Hepatic stellate cell (primary cell): ENCODE results near the gene ARHGAP6.

ENCODE experiments used
- DNase-seq: peaks from one replicate; pipeline ENCODE4 v3.0.0; 2011; ENCODE audit warnings: low spot score

The ARHGAP6 gene, protein sequence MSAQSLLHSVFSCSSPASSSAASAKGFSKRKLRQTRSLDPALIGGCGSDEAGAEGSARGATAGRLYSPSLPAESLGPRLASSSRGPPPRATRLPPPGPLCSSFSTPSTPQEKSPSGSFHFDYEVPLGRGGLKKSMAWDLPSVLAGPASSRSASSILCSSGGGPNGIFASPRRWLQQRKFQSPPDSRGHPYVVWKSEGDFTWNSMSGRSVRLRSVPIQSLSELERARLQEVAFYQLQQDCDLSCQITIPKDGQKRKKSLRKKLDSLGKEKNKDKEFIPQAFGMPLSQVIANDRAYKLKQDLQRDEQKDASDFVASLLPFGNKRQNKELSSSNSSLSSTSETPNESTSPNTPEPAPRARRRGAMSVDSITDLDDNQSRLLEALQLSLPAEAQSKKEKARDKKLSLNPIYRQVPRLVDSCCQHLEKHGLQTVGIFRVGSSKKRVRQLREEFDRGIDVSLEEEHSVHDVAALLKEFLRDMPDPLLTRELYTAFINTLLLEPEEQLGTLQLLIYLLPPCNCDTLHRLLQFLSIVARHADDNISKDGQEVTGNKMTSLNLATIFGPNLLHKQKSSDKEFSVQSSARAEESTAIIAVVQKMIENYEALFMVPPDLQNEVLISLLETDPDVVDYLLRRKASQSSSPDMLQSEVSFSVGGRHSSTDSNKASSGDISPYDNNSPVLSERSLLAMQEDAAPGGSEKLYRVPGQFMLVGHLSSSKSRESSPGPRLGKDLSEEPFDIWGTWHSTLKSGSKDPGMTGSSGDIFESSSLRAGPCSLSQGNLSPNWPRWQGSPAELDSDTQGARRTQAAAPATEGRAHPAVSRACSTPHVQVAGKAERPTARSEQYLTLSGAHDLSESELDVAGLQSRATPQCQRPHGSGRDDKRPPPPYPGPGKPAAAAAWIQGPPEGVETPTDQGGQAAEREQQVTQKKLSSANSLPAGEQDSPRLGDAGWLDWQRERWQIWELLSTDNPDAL (N-terminal part only)

DNA sequence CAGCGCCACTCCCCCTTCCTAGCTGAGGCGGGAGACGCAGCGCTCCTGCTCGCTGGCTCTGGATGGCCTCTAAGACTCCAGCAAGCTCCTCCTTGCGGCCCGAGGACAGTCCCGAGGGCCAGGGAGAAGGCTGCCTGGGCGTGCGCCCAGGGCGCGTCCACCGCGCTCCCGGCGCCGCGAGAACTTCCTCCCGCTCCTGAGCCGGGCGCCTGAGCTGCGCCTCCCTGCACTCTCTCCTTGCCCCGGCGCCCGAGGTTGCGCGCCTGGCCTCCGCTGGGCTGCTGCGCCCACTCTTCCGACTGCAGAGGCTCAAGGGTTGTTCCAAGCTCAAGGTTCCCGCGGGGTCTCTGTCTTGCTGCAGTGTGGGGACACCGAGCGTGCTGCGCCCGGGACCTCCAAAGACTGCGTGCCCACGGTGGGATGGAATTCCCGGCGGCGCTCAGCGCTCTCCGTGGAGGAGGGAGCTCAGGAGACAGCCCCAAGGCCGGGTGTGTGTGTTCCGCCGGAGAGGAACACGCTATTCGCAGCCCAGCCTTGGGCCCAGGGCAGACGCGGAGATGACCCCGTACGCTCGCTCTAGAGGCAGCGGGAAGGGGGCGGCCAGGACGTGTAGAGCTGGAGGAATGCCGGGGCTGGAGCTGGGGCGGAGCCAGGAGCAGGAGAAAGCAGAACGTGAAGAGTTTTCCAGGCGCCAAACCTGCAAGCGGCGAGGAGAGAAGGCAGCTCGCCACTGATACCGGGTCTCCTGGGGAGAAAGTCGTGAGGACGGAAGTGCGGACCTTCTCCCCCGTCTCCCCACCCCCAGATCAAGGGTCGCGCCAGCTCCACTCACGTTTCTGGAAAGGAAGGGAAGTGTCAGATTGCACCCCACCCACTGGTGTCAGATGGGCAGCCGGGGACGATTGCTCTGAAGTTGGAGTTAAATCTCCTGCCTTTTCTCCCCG is at the start of gene ARHGAP6:
TSS of gene ARHGAP6 (minus strand) at position 753 of the 944 bp plus-strand sequence. CDS start 1,092 bp downstream, outside the sequence.
- peak; percentile 35 for DNase-seq

DNA sequence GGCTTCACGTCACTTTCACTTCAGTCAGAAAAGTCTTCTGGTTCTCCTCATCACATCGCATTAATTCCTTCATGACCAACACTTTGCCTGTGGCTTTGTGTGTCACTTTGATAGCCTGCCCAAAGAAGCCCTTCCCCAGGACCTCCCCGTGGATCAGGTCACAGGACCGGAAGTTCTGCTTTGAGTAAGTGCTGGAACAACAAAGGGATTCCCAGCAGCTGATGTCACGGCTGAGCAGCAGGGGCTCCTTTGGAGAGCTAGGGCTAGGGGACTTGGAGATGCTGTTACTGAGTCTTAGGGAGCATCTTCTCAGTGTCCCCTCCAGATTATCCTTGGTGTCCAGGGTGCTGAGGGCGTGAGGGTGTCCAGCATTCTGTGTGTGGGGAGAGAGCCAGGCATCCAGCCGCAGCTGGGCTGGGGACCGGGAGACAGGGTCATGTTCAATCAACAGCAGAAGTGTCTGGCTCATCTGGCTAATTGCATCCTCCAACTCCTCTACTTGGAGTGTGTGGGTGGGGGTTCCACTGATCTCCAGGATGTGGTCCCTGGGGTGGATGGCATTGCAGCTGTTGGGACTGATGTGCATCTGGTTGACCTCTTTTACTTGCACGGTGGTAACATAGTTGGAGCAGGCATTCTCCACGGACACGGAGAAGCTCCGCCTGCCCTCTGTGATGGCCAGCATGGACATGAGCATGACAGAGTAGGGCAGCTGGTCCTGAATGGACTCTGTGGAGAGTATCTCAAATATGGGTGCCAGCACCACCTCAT is 39.2 kb upstream of the ARHGAP6 start:
- DNase-seq: peak; percentile 6

DNA sequence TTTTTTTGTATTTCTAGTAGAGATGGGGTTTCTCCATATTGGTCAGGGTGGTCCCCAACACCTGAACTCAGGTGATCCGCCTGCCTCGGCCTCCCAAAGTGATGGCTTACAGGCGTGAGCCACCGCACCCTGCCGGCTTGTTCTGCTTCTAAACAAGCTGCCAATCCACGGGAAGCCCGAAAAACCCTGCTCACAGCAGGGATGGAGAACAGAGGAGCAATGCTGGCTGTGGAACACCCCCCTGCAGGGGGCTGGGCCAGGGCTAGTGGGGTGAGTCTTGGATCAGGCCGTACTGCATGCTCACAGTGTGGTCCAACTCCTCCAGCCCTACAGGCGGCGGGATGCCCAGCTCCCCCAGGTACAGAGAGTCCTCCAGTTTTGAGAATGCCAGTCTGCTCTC is 38.1 kb upstream of the ARHGAP6 start:
- no peak for DNase-seq

DNA sequence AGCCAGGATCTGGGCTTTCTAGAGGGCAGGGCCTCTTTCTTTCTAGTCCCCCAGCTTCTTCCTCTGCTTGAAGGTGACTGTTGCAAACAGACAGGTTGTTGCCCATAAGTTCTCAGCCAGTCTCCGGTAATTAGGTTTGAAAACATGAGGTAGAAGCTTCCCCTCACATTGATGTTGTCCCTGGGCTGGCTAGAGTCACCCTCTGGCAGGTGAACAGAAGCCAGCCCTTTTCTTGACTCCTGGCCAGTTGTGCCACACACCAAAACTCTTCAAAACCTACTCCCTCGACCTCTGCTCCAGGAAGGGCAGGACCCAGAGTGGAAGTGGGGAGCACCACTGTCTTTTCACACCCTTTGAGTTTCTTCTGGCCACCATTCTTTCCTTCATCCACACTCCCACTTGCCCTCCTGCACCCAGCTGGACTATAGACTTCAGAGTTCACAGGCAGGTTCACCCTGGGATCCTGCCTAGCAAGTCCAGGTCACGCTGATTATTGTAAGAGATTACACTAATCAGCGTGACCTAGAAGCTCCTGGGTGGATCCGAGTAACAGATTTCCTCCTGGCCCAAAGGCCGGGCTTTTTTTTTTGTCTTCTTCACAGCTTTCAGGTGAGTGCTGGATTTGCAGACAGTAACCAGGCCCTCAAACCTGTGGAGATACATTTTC is 37.4 kb upstream of the ARHGAP6 start:
- no peak for DNase-seq

DNA sequence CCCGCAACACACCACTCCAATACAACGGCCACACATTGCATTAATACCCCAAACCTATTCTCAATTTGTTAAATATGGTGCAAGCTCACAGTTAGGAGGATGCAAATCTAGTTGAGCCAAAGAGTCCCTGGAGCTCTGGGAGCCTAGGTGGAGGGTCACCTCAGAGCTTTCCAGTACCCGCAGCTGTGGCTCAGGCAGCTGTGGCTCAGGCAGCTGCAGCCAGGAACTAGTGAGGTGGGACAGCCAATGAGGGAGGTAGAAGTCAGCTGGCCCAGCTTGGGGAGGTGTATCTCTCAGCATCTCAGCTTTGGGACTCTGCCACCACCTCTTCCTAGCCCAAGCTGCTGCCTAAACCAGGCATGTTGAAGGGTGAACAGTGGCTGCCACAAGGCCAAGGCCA is 36.7 kb upstream of the ARHGAP6 start:
- no peak for DNase-seq

DNA sequence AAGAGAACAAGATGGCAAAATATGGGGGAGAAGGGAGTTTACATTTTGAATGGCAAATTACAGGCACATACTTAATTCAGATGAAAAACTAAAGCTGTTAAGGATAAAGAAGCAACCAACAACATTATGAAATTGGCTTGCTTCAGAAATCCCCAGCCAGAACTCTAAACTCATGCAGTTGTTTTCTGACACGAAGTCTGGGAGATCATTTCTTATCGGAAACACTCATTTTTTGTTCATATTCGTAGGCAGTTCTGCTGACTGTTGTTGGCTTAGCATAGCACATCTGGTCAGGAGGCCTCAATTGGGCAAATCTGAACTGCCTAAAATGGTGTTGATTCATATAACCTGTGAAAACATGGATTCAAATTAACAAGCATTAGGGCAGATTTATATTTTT is 33.0 kb upstream of the ARHGAP6 start:
- no peak for DNase-seq

DNA sequence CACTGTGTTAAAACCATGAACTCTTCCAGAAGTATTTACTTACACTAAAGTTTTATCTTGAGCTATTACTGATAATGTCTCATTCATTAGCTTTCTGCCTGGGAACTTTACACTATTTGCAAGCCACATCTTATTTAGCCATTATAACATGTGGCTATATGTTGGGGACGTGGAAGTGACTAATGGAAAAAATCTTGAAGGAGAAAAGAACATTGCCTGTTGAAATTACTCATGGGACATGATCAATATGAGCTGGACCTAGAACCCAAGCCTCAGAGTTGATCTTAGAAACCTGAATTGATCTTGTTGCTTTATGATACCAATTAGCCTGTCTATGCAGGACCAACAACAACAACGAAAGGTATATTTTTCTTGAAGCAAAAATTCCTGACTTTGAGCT is 22.5 kb upstream of the ARHGAP6 start:
- DNase-seq: no peak

DNA sequence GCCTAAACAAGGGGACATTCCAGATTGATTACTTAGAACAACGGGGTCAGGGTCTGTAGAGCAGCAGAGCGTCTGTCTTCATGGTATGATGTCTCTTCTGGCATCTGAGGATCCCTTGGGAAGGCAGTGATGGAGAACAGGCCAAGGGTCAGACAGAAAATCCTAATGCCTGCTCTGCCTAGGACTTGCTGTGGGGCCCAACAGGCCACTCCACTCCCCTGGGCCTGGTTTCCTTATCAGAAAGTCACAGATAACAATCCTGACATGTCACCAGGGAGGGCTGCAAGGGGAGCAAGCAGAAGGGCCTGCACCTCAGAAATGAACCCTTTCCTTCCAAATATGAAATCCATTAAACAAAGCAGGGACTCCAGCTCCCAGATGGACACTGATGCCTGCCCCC is 21.4 kb upstream of the ARHGAP6 start:
- DNase-seq: no peak

DNA sequence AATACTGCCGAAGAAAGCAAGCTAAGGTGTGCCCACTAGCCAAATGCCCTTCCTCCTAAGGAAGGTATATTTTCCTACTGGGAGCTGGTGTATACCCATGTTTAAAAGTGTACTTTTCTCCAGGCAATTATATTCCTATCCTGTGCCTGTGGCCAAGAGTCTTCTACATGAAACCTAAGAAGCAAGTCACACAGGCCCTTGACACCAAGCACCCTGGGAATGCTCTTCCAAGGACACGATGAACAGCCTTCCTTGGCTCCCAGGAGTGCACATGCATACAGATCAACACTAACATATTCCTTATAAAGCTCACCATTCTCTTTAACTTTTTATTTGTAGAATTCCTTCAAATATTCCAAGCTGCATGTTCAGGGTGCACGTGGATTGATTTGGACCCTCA is 17.3 kb upstream of the ARHGAP6 start:
- no peak for DNase-seq

DNA sequence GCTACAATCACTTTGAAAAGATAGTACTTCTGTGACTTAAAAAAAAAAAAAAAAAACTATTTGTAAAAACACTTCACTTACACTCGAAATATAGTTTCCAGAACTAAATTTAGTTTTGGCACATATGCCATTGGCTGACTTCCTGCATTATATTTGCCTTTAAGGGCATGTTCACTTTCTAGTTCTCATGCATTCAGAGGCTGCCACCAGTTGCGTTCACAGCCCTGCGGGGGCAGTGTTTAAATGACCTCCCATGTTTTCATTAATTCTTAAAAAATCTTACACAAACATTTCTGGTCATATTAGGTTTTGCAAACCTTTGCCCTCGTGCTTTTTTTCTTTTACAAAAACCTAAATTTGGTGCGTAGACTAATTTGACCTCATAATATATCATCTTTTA is 12.4 kb upstream of the ARHGAP6 start:
- DNase-seq: no peak

DNA sequence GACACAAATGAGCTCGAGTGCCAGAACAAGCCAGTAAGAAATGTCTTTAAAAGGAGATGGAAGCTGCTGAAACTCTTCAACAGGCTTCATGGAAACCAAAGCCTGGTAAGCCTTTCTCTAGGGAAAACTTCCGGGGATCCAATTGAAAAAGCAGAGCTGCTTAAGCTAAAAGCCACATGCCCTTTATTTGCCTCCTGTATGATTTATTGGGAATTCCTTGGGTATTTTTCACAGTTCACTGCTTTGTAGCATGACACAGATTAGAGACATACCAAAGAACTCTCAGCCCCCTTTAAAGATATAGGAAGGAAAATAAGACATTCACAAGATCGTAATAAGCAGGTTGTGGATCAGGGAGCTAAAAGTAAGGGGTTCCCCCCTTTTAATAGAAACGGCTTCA is 6.5 kb upstream of the ARHGAP6 start:
- DNase-seq: no peak

DNA sequence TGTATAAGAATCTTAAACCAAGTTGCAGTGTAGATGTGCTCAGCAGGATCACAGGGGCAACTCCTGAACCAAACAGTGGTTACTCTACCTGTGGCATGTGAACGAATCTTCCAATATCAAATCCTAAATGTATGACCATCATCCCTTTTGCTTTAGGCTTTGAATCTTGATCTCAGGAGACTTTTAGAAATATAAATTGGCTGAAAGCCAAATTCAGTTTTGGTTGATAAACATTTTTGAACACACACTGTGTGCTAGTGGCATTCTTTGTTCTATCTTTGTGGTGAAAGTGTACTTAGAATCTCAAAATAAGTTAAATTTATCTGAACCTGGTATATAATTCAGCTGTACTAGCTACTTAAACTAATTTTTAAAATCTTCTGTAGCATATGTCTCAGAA is 4.6 kb upstream of the ARHGAP6 start:
- no peak for DNase-seq

DNA sequence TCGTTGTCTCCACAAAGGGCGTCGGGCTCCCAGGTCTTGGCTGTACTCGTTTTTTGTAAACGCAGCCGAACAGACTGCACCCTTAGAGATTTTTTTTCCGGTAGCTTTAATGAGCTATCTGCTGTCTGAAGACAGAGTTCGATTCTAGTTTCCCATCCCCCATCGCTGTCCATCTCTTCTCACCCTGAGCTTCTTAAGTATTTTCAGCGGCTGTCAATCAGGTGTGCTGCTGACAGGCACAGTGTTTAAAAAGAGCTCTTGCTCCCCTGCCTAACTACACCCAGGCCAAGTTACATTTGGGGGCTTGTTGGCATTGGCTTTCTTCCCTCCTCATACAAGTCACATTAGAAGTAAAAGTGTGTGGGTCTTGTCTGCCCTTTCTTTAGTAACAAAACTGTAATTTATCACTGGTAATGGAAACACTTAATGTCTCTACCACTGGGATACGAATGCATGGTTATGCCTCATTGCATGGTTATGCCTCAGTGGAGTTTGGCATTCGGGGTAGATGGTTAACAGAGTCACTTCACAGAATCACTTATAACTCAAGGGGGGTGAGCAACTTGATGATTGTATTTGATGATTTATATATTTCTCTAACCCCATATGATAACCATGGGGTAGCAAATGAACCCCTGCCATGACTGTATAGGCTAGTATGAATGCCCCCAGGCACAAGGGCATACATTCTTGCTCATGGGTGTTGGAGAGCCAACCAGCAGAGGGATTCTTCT is 1.4 kb upstream of the ARHGAP6 start:
- DNase-seq: no peak

DNA sequence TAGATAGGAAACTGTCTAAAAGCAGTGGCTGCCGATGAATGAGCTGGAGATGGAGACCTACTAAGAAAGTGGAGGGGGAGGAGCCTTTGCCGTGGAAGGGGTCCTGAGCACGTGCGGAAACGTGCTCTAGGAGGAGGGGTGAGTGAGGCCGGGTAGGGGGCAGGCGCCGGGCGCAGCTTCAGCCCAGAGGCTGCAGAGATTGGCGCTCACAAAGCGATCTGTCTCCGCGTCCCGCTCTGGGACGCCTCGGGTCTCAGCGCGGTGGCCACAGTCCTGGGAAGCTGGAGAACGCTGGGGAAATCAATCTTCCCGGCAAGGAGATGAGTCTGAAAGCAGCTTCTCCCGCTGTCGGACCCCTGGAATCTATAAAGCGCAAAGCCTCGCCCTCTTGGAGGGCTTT is 444 bp upstream of the ARHGAP6 start:
- no peak for DNase-seq

DNA sequence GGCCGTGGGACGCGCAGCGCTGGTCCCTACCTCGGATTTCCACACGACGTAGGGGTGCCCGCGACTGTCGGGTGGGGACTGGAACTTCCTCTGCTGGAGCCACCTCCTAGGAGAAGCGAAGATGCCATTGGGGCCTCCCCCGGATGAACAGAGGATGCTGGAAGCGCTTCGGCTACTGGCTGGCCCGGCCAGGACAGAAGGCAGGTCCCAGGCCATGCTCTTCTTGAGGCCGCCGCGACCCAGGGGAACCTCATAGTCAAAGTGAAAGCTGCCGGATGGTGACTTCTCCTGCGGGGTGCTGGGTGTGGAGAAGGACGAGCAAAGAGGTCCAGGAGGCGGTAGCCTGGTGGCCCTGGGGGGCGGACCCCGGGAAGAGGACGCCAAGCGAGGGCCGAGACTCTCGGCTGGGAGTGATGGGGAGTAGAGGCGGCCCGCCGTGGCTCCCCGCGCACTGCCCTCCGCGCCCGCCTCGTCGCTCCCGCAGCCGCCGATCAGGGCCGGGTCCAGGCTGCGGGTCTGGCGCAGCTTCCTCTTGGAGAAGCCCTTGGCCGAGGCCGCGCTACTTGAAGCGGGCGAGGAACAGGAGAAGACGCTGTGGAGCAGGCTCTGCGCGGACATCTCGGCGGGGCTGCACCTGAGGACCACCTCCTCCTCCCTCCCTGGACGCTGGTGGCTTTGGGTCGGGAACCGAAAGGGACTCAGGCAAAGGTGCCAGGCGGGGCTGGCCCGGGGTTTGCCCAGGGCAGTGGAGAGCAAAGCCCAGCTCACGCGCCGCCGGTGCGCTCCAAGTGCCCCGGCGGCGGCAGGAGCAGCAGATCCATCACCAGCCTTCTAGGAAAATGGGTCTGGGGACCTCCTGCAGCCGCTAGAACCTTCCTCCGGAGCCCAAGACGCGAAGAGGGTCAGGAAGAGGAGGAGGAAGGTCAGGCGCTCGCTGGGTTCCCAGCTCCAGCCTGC is 1.2 kb downstream of the ARHGAP6 start:
- DNase-seq: no peak

DNA sequence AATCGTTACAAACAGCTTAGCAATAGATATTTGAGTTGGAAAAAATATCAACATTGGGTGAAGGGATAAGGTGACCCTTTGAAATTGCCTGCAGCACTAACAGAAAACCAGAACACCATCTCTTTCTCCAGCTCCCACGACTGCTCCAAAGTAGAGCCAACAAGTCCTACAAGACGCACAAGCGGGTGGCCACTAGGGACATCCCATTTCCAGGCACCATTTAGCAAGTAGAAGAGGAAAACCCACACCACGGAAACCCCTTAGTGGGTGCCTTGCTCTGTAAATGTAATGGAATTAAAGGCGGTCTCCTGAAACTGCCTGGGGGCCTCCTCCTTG is 1.9 kb downstream of the ARHGAP6 start:
- DNase-seq: no peak

DNA sequence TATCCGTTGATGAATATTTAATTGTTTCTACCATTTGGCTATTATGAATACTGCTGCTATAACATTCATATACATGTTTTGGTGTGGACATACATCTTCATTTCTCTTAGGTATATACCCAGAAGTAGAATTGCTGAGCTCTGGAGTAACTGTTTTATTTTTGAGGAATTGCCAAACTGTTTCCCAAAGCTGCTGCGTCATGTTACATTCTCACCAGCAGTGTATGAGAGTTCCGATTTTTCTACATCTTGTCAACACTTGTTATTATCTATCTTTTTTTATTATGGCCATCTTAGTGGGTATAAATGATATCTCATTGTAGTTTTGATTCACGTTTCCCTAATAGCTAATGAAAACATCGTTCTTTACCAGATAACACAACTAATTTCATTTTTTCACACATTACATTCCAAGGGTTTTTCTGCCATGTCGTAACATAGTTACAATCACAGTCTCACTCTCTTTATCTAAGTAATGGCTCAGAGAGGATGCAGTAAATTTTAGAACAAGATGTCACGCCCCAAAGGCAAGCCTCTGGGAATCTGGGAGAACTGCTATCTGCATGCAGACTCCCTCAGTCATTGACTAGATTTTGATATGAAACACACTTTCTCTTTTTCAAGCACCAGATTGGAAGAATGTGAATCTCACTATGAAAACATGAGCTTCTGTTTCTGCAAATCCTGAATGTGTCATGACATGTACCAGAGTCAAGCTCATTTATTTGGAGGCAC is 10.3 kb downstream of the ARHGAP6 start:
- no peak for DNase-seq
